ENCODE results near the gene LRMDA. TPM values are rescaled to one million over a fixed set of nuclear protein-coding genes. Genes with fewer than 3 reads are reported as not detected.

Gene LRMDA
- total RNA-seq, 4 donors from 2014 or later: 2.2 to 7.8 (median 4.5) TPM

GRCh38 chr10:75771606-75772005 lies 340.2 kb downstream of the LRMDA start:
- intact Hi-C loops (cut with DNase I; ENCODE audit: low total_unique reads): no loop called here
- Histone ChIP-seq H3K9me3 (no peaks in the 10 kb centered on the region), H3K4me3 (no peak overlapping the region), H3K4me1 (peaks cover 0 to 18% (median 0%) of the 10 kb centered on the region in 4 donors), H3K36me3 (no peaks in the 10 kb centered on the region), H3K27me3 (no peaks in the 10 kb centered on the region), H3K27ac (peak overlapping the region in 3 of 4 donors; percentile 8 to 47 (median 23))
- no peak for DNase-seq
- in situ Hi-C loops (cut with MboI; ENCODE audit: low pct_ligation_motif_present in 1 of 4, low pct_unique_long_range_greater_than_20kb in 1 of 4, low sequenced_read_pairs in 3 of 4): no loop called here
- 30 to 75% methylated on average over 1 of the region's 1 CpG for WGBS, 2 donors (ENCODE audit: low coverage in 1 of 2)
- no peak for TF ChIP-seq POLR2A (IDR thresholded peaks at IDR 0.05)
- no peak for TF ChIP-seq POLR2AphosphoS5 (IDR thresholded peaks at IDR 0.05)
- no peak for TF ChIP-seq CTCF (IDR thresholded peaks at IDR 0.05)
- no peak for TF ChIP-seq EP300 (IDR thresholded peaks at IDR 0.05; ENCODE audit: low read depth)

DNA sequence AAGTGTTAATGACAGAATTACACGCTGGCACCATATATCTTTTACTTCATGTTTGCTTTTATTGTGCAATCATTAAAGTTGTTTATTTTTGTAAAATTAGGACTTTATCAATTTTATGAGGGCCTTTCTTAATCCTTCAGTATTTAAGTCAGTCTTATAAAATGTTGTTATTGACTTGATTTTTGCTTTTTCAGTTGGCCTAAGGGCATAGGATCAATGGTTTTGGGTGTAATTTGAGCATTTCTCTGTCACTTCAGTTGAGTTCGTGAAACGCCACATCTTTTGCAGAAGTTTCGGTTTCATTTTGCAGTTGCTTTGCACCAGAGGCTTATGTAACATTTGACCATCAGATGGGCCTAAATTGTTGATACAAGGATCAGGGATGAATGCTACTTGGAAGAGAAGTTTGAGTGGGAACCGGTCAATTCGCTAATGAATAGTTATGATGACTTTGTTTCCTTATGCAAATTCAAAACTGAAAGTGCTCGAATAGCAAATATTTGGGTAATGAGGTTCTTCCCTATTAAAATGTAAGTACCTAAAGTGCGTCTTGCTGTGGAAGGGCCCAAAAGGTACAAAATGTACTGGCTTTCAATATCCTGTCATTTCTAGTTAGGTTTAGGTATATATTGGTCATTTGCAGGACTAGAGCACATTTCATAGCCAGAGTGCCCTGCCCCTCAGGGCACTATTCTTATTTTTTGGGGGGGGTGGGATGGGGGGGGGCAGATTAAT lies 340.9 kb downstream of the LRMDA start:
- Histone ChIP-seq H3K4me1 (peaks cover 0 to 24% (median 0%) of the 10 kb centered on the region in 4 donors), H3K4me3 (peak overlapping the region in 1 of 4 donors; percentile 25), H3K36me3 (no peaks in the 10 kb centered on the region), H3K27ac (peak overlapping the region; percentile 23 to 47 (median 39)), H3K9me3 (no peaks in the 10 kb centered on the region), H3K27me3 (no peaks in the 10 kb centered on the region)
- no peak for DNase-seq
- WGBS, 2 donors (ENCODE audit: low coverage in 1 of 2): 41 to 53% methylated on average over 7 to 8 of the region's 8 CpGs
- in situ Hi-C loops (cut with MboI; ENCODE audit: low pct_ligation_motif_present in 1 of 4, low pct_unique_long_range_greater_than_20kb in 1 of 4, low sequenced_read_pairs in 3 of 4) (no loop called here), intact Hi-C loops (cut with DNase I; ENCODE audit: low total_unique reads) (no loop called here)
- TF ChIP-seq POLR2AphosphoS5 (IDR thresholded peaks at IDR 0.05): no peak
- no peak for TF ChIP-seq POLR2A (IDR thresholded peaks at IDR 0.05)
- TF ChIP-seq CTCF (IDR thresholded peaks at IDR 0.05): no peak
- no peak for TF ChIP-seq EP300 (IDR thresholded peaks at IDR 0.05; ENCODE audit: low read depth)

DNA sequence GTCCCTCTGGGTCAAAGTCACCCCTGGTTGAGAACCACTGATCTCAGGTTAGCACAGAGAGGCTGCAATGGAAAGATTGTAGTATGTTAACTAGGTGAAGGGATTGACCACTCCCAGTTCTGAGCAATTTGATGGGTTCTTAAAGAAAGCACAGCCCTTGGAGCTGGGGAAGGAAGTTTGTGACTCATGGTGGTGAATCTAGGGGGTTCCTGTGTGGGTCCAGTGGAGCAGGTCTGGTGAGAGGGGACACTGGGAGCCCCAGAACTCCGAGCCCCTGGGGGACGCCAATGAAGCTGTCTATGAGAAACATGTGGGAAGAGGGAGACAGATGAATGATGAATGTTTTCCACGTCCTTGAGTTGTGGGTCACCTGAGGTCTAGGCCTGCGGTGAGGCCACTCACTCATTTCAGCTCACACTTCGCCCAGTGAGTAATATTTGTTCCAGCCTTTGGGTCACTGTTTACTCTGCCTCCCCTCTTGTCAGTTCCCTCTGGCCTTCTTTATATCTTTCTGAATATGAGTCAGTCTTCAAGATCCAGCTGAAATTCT lies 341.9 kb downstream of the LRMDA start:
- no peaks in the 10 kb centered on the region for H3K9me3 ChIP-seq
- intact Hi-C loops (cut with DNase I; ENCODE audit: low total_unique reads): no loop called here
- H3K36me3 ChIP-seq: no peaks in the 10 kb centered on the region
- H3K27me3 ChIP-seq: no peaks in the 10 kb centered on the region
- DNase-seq: no peak
- WGBS, 2 donors (ENCODE audit: low coverage in 1 of 2): 76 to 86% methylated on average over 1 to 5 of the region's 5 CpGs
- peak overlapping the region; percentile 23 to 47 (median 39) for H3K27ac ChIP-seq
- TF ChIP-seq POLR2AphosphoS5 (IDR thresholded peaks at IDR 0.05): no peak
- TF ChIP-seq EP300 (IDR thresholded peaks at IDR 0.05; ENCODE audit: low read depth): no peak
- TF ChIP-seq POLR2A (IDR thresholded peaks at IDR 0.05): no peak
- TF ChIP-seq CTCF (IDR thresholded peaks at IDR 0.05): no peak
- no peak overlapping the region for H3K4me3 ChIP-seq
- H3K4me1 ChIP-seq: peaks cover 0 to 24% (median 0%) of the 10 kb centered on the region in 4 donors
- in situ Hi-C loops (cut with MboI; ENCODE audit: low pct_ligation_motif_present in 1 of 4, low pct_unique_long_range_greater_than_20kb in 1 of 4, low sequenced_read_pairs in 3 of 4): no loop called here

DNA sequence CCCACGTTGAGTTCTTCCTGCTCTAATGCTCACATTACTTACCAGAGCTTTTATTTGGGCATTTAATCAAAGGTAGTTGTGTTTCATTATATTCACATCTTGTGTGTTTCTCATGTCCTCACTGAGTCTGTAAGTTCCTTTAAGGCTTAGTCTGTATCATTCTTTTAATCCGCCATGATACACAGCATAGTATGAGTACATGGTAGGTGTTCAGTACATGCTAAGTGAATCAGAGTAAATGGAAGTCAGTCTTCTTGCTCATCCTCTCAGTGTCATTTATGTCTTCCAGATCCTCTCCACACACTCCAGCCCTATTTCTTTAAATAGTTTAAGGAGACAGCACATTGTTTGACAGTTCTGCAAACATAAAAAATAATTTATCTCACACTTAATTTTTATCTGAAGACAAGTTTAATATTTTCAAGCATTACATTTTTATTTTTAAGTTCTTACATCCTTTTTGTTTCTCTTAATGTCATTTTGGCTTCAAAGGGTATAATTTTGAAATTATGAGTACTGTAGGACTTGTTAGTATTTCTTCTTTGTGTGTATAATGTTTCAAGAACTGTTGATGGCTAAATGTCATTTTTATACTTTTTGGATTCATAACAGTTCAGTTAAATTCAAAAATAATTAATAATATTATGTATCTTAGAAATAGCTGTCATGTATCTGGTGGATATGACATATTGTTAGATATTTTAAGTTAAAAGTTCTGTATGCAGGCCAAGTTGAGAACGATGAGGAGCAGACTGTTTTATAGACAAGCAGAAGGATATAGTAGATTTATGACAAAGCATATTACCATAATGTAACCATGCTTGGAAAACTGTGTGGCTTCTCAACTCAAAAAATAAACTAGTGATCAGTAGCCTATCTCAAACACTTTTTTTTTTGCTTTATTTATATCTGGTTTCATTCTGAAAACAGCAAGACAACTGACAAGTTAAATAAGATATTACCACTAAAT lies 342.7 kb downstream of the LRMDA start:
- no peak for DNase-seq
- intact Hi-C loops (cut with DNase I; ENCODE audit: low total_unique reads): no loop called here
- WGBS, 2 donors (ENCODE audit: low coverage in 1 of 2): 50 to 57% methylated on average over 3 of the region's 3 CpGs

More for the DNA sequence above, 342.7 kb downstream of the LRMDA start:
- H3K4me1 ChIP-seq: peaks cover 0 to 24% (median 0%) of the 10 kb centered on the region in 4 donors
- H3K4me3 ChIP-seq: no peak overlapping the region
- no peaks in the 10 kb centered on the region for H3K27me3 ChIP-seq
- H3K36me3 ChIP-seq: no peaks in the 10 kb centered on the region
- H3K9me3 ChIP-seq: no peaks in the 10 kb centered on the region
- peak in 1 of 3 donors; percentile 1 for TF ChIP-seq POLR2AphosphoS5 (IDR thresholded peaks at IDR 0.05)
- no peak for TF ChIP-seq POLR2A (IDR thresholded peaks at IDR 0.05)
- no peak for TF ChIP-seq CTCF (IDR thresholded peaks at IDR 0.05)
- TF ChIP-seq EP300 (IDR thresholded peaks at IDR 0.05; ENCODE audit: low read depth): no peak
- peak overlapping the region; percentile 23 to 47 (median 39) for H3K27ac ChIP-seq
- in situ Hi-C loops (cut with MboI; ENCODE audit: low pct_ligation_motif_present in 1 of 4, low pct_unique_long_range_greater_than_20kb in 1 of 4, low sequenced_read_pairs in 3 of 4): no loop called here

Data from transverse colon (tissue), 4 donors.